ENCODE data around the gene HPN.

- TF ChIP-seq, protein P1, sequence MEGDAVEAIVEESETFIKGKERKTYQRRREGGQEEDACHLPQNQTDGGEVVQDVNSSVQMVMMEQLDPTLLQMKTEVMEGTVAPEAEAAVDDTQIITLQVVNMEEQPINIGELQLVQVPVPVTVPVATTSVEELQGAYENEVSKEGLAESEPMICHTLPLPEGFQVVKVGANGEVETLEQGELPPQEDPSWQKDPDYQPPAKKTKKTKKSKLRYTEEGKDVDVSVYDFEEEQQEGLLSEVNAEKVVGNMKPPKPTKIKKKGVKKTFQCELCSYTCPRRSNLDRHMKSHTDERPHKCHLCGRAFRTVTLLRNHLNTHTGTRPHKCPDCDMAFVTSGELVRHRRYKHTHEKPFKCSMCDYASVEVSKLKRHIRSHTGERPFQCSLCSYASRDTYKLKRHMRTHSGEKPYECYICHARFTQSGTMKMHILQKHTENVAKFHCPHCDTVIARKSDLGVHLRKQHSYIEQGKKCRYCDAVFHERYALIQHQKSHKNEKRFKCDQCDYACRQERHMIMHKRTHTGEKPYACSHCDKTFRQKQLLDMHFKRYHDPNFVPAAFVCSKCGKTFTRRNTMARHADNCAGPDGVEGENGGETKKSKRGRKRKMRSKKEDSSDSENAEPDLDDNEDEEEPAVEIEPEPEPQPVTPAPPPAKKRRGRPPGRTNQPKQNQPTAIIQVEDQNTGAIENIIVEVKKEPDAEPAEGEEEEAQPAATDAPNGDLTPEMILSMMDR (IDR thresholded peaks at IDR 0.05; ENCODE audit: low read depth, low read length): no peak
- TF ChIP-seq EZH2phosphoT487 (IDR thresholded peaks at IDR 0.05; ENCODE audit: low read depth): no peak
Observed at GRCh38 chr19:35038623-35039512, 2.7 kb upstream of the HPN start.

Data from OCI-LY3 (cell line).